PC-9 (cell line): ENCODE results near the gene BACH2. TPM values are rescaled to one million over a fixed set of nuclear protein-coding genes. Genes with fewer than 3 reads are reported as not detected.

Source experiments
- BruUV-seq: library from RNA; stranded (reverse); fragments of 400-500 nt; replicated peaks from 2 replicates; lab custom pipeline; 2021; lab: Mats Ljungman, UMichigan
- CTCF ChIA-PET: fragments of 300-600 bp; sonication (Branson Sonifier 250); formaldehyde crosslinking; loops from one replicate; lab custom pipeline; 2022; ENCODE audit warnings: antibody characterized with exemption; lab: Charles Lee
- POLR2A ChIA-PET: fragments of 300-600 bp; sonication (Branson Sonifier 250); formaldehyde crosslinking; loops from one replicate; lab custom pipeline; 2022; ENCODE audit warnings: antibody characterized with exemption; ENCODE audit not compliant: unreplicated experiment; lab: Charles Lee
- DNase-seq, 2 experiments: peaks; one replicate each; pipeline versions ENCODE4 v3.0.0 to v3.0.0-alpha.2; 2015 to 2022; ENCODE audit warnings: mixed read lengths in 1 of 2
- H2AFZ ChIP-seq: fragments of 200-600 bp; sonication (generic); 2 replicates; pipeline ENCODE4 v1.8.1; 2017; ENCODE audit warnings: antibody characterized with exemption
- H3F3A ChIP-seq: fragments of 200-600 bp; sonication (generic); 2 replicates; pipeline ENCODE4 v1.8.1; 2017; ENCODE audit warnings: antibody characterized with exemption, mild to moderate bottlenecking, low read depth; ENCODE audit not compliant: insufficient read depth
- H3K27ac ChIP-seq: fragments of 200-600 bp; sonication (generic); 2 replicates; pipeline ENCODE4 v1.6.1; 2016; ENCODE audit warnings: mixed run types
- H3K27me3 ChIP-seq: fragments of 200-600 bp; sonication (generic); 2 replicates; pipeline ENCODE4 v1.6.1; 2016; ENCODE audit warnings: low read depth, mixed run types; ENCODE audit not compliant: insufficient read depth
- H3K36me3 ChIP-seq: fragments of 200-600 bp; sonication (generic); 2 replicates; pipeline ENCODE4 v1.6.1; 2016; ENCODE audit warnings: low read depth, mixed run types
- H3K4me1 ChIP-seq: fragments of 200-600 bp; sonication (generic); replicated peaks from 2 replicates; pipeline ENCODE4 v1.6.1; 2016; ENCODE audit warnings: mixed run types; ENCODE audit not compliant: insufficient read depth
- H3K4me2 ChIP-seq: fragments of 200-600 bp; sonication (generic); 2 replicates; pipeline ENCODE4 v1.6.1; 2017; ENCODE audit warnings: mixed run types
- H3K4me3 ChIP-seq: fragments of 200-600 bp; sonication (generic); 2 replicates; pipeline ENCODE4 v1.6.1; 2016; ENCODE audit warnings: mixed run types
- H3K79me2 ChIP-seq: fragments of 200-600 bp; sonication (generic); 2 replicates; pipeline ENCODE4 v1.6.1; 2017; ENCODE audit warnings: low read depth, mixed run types
- H3K9me2 ChIP-seq: fragments of 200-600 bp; sonication (generic); 2 replicates; pipeline ENCODE4 v1.8.1; 2017; ENCODE audit warnings: mild to moderate bottlenecking; ENCODE audit not compliant: insufficient read depth
- H3K9me3 ChIP-seq: fragments of 200-600 bp; sonication (generic); 2 replicates; pipeline ENCODE4 v1.8.1; 2016; ENCODE audit warnings: low read depth; ENCODE audit not compliant: insufficient read depth
- H4K20me1 ChIP-seq: fragments of 200-600 bp; sonication (generic); 2 replicates; pipeline ENCODE4 v1.8.1; 2017; ENCODE audit not compliant: insufficient read depth
- EZH2 ChIP-seq: fragments of 200-600 bp; sonication (generic); IDR thresholded peaks from 2 replicates; pipeline ENCODE4 v1.8.0; 2017; ENCODE audit warnings: antibody characterized with exemption, low read depth
- intact Hi-C: fragments of 100-400 bp; cut with micrococcal nuclease; formaldehyde crosslinking; loops from one replicate; pipeline ENCODE4 v1.10.0; 2022; ENCODE audit not compliant: unreplicated experiment
- total RNA-seq: library from RNA; stranded (reverse); gene quantifications from 2 replicates; pipeline ENCODE4 v1.2.3, GENCODE V29; 2021
- TF ChIP-seq, protein P1 (sequence below): fragments of 200-600 bp; sonication (generic); conservative IDR thresholded peaks from 2 replicates; pipeline ENCODE4 v1.6.1; 2017; ENCODE audit warnings: mixed run types, antibody characterized with exemption, mild to moderate bottlenecking, moderate library complexity

BACH2 gene
- total RNA-seq, 1 experiment from 2014 or later: 2.3 TPM

DNA sequence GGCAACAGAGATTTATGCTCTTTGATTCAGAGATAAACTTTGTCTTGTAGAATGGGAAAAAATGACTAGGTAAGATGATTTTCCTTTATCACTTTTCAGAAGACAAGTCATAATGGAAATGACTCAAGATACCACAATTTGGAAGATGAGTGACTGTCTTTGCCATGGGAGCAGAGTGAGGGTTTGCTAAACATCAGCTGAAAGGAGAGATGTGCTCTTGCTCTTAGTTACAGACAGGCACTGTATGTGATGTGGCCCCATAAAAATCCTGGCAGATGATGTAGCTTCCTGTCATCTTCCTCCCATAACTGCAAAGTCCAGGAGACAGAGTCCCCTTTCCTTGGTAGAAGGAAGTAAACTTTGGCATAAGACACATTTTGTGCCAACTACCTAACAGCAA is 47.6 kb downstream of the BACH2 start:
- H3K4me3 ChIP-seq: no peak overlapping the region
- no peak overlapping the region for H3K27ac ChIP-seq
- H3F3A ChIP-seq: no peaks in the 10 kb centered on the region
- H3K9me2 ChIP-seq: no peaks in the 10 kb centered on the region
- no peak overlapping the region for H2AFZ ChIP-seq
- TF ChIP-seq EZH2: no peak
- TF ChIP-seq, protein P1, sequence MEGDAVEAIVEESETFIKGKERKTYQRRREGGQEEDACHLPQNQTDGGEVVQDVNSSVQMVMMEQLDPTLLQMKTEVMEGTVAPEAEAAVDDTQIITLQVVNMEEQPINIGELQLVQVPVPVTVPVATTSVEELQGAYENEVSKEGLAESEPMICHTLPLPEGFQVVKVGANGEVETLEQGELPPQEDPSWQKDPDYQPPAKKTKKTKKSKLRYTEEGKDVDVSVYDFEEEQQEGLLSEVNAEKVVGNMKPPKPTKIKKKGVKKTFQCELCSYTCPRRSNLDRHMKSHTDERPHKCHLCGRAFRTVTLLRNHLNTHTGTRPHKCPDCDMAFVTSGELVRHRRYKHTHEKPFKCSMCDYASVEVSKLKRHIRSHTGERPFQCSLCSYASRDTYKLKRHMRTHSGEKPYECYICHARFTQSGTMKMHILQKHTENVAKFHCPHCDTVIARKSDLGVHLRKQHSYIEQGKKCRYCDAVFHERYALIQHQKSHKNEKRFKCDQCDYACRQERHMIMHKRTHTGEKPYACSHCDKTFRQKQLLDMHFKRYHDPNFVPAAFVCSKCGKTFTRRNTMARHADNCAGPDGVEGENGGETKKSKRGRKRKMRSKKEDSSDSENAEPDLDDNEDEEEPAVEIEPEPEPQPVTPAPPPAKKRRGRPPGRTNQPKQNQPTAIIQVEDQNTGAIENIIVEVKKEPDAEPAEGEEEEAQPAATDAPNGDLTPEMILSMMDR: no peak
- no peaks in the 10 kb centered on the region for H3K4me1 ChIP-seq
- H3K4me2 ChIP-seq: no peak overlapping the region
- no peaks in the 10 kb centered on the region for H4K20me1 ChIP-seq
- ChIA-PET CTCF (no interaction called here), POLR2A (no interaction called here)
- DNase-seq: no peak
- no peaks in the 10 kb centered on the region for H3K27me3 ChIP-seq
- intact Hi-C loops: no loop called here
- no peaks in the 10 kb centered on the region for H3K79me2 ChIP-seq
- H3K36me3 ChIP-seq: no peaks in the 10 kb centered on the region
- BruUV-seq: no TSS peak
- no peaks in the 10 kb centered on the region for H3K9me3 ChIP-seq

DNA sequence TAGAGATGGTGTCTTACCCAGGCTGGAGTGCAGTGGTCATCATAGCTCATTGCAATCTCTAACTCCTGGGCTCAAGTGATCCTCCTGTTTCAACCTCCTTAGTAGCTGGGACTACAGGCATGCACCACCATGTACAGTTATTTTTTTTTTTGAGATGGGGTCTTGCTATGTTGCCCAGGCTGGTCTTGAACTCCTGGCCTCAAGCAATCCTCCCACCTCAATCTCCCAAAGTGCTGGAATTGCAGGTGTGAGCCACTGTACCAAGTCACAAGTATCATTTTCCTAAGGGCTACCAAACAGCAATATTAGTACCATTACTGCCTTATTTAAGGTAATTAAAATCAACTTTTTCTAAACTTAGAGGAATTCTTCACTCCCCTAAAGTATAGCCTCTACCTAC is 49.4 kb downstream of the BACH2 start:
- BruUV-seq: no TSS peak
- H3K4me3 ChIP-seq: no peak overlapping the region
- POLR2A ChIA-PET: no interaction called here
- no peaks in the 10 kb centered on the region for H3K27me3 ChIP-seq
- no peak overlapping the region for H3K27ac ChIP-seq
- no peak for DNase-seq
- H3K36me3 ChIP-seq: no peaks in the 10 kb centered on the region
- H3F3A ChIP-seq: no peaks in the 10 kb centered on the region
- no peaks in the 10 kb centered on the region for H3K9me3 ChIP-seq
- intact Hi-C loops: no loop called here
- no peak overlapping the region for H2AFZ ChIP-seq
- no peak for TF ChIP-seq EZH2
- TF ChIP-seq, protein P1: no peak
- H4K20me1 ChIP-seq: no peaks in the 10 kb centered on the region
- no peak overlapping the region for H3K4me2 ChIP-seq
- no peaks in the 10 kb centered on the region for H3K79me2 ChIP-seq
- CTCF ChIA-PET: no interaction called here
- no peaks in the 10 kb centered on the region for H3K4me1 ChIP-seq
- H3K9me2 ChIP-seq: no peaks in the 10 kb centered on the region

DNA sequence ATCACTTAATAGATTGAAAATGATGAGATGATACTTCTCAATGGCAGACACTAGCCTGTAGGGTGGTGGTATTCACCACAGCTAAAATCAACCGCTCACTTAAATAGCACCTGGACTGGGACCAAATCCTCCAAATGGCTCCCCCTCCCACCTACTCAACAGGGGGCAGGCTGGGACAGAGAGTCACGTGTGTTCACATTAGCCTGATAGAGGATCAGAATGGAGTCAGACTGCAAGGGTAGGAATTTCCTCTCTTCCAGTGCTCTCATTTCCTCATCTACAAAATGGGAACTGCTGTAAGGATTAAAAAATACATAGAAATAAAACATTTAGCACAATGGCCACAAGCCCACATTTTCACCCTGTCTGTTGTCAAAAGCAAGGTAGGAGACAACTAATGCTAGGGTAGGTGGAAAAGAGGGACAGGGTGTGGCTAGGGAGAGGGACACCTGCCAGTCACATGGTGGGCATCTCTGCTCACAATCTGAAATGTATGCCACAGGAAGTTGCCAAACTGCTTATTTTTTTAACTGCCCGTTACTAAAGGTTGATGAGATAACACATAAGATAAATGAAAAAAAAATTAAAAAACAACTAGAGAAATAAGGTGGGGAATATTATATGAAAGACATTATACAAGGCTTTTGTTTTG is 55.3 kb downstream of the BACH2 start:
- TF ChIP-seq EZH2: no peak
- TF ChIP-seq, protein P1: no peak
- H3K79me2 ChIP-seq: no peaks in the 10 kb centered on the region
- intact Hi-C loops: no loop called here
- no peak overlapping the region for H2AFZ ChIP-seq
- H3K27ac ChIP-seq: no peak overlapping the region
- no peak for DNase-seq
- no peaks in the 10 kb centered on the region for H3K36me3 ChIP-seq
- no peaks in the 10 kb centered on the region for H3K27me3 ChIP-seq
- no peaks in the 10 kb centered on the region for H3K9me2 ChIP-seq
- no TSS peak for BruUV-seq
- H4K20me1 ChIP-seq: no peaks in the 10 kb centered on the region
- no peaks in the 10 kb centered on the region for H3K9me3 ChIP-seq
- ChIA-PET POLR2A (no interaction called here), CTCF (interaction anchor here (0.6 kb wide), 1 partner anchor 63 kb away, joined by 3 read pairs; no protein-coding TSS in a partner anchor)
- H3K4me1 ChIP-seq: no peaks in the 10 kb centered on the region
- H3K4me3 ChIP-seq: no peak overlapping the region
- H3F3A ChIP-seq: no peaks in the 10 kb centered on the region
- H3K4me2 ChIP-seq: no peak overlapping the region
